Measurements from ENCODE around the gene GNAT3. TPM values are rescaled to one million over a fixed set of nuclear protein-coding genes. Genes with fewer than 3 reads are reported as not detected.

The GNAT3 gene
- total and polyA plus RNA-seq, 7 donors, result not detected

- DNase-seq, result no peak
- Histone ChIP-seq H3K27ac (peak overlapping the region in 2 of 4 donors; percentile 9 to 22), H3K27me3 (no peaks in the 10 kb centered on the region), H3K4me1 (peaks cover 0 to 24% (median 21%) of the 10 kb centered on the region in 4 donors), H3K36me3 (no peaks in the 10 kb centered on the region), H3K9me3 (no peaks in the 10 kb centered on the region), H3K4me3 (no peak overlapping the region)
- TF ChIP-seq POLR2AphosphoS5 (IDR thresholded peaks at IDR 0.05) (peak in 1 of 4 donors; percentile 19), EP300 (IDR thresholded peaks at IDR 0.05) (peak in 1 of 4 donors; percentile 26), CTCF (IDR thresholded peaks at IDR 0.05) (no peak)
- intact Hi-C loops (cut with DNase I), result no loop called here
- WGBS, 2 donors, result 80 to 84% methylated on average over 5 of the region's 5 CpGs
These were observed 66.5 kb downstream of the GNAT3 start for GRCh38 chr7:80445351-80445750.

- no peak overlapping the region for H3K4me3 ChIP-seq
- H3K27ac ChIP-seq, result peak overlapping the region in 2 of 4 donors; percentile 9 to 22
- no peaks in the 10 kb centered on the region for H3K36me3 ChIP-seq
- DNase-seq, result no peak
- no peaks in the 10 kb centered on the region for H3K9me3 ChIP-seq
- no peaks in the 10 kb centered on the region for H3K27me3 ChIP-seq
- peaks cover 0 to 28% (median 24%) of the 10 kb centered on the region in 4 donors for H3K4me1 ChIP-seq
- intact Hi-C loops (cut with DNase I), result loop anchor here (5.0 kb wide), 1 partner anchor 383 kb away; no protein-coding TSS in a partner anchor
- 77 to 83% methylated on average over 1 of the region's 1 CpG for whole genome bisulfite sequencing, 2 donors
- no peak for TF ChIP-seq CTCF (IDR thresholded peaks at IDR 0.05)
- TF ChIP-seq POLR2AphosphoS5 (IDR thresholded peaks at IDR 0.05), result no peak
- no peak for TF ChIP-seq EP300 (IDR thresholded peaks at IDR 0.05)
- TF ChIP-seq POLR2A (IDR thresholded peaks at IDR 0.05), result no peak
These were observed 67.1 kb downstream of the GNAT3 start for GRCh38 chr7:80444811-80445210.

- no peaks in the 10 kb centered on the region for H3K27me3 ChIP-seq
- H3K36me3 ChIP-seq, result no peaks in the 10 kb centered on the region
- H3K9me3 ChIP-seq, result no peaks in the 10 kb centered on the region
- H3K4me3 ChIP-seq, result no peak overlapping the region
- H3K4me1 ChIP-seq, result peaks cover 0 to 28% (median 25%) of the 10 kb centered on the region in 4 donors
- no peak for DNase-seq
- H3K27ac ChIP-seq, result no peak overlapping the region
- no peak for TF ChIP-seq POLR2AphosphoS5 (IDR thresholded peaks at IDR 0.05)
- no peak for TF ChIP-seq CTCF (IDR thresholded peaks at IDR 0.05)
- TF ChIP-seq EP300 (IDR thresholded peaks at IDR 0.05), result no peak
- TF ChIP-seq POLR2A (IDR thresholded peaks at IDR 0.05), result no peak
- intact Hi-C loops (cut with DNase I), result loop anchor here (5.0 kb wide), 1 partner anchor 381 kb away; no protein-coding TSS in a partner anchor
- WGBS, 2 donors, result 82 to 91% methylated on average over 3 of the region's 3 CpGs
These were observed 68.5 kb downstream of the GNAT3 start for GRCh38 chr7:80443325-80443724.

GRCh38 chr7:80440883-80441282 lies 71.0 kb downstream of the GNAT3 start:
- 33 to 55% methylated on average over 2 of the region's 2 CpGs for WGBS, 2 donors
- no peak for DNase-seq
- Histone ChIP-seq H3K27ac (peak overlapping the region in 1 of 4 donors; percentile 20), H3K4me1 (peaks cover 0 to 25% (median 23%) of the 10 kb centered on the region in 4 donors), H3K36me3 (no peaks in the 10 kb centered on the region), H3K4me3 (no peak overlapping the region), H3K9me3 (no peaks in the 10 kb centered on the region), H3K27me3 (no peaks in the 10 kb centered on the region)
- intact Hi-C loops (cut with DNase I), result loop anchor here (5.0 kb wide), 1 partner anchor 379 kb away; no protein-coding TSS in a partner anchor
- TF ChIP-seq POLR2AphosphoS5 (IDR thresholded peaks at IDR 0.05) (no peak), CTCF (IDR thresholded peaks at IDR 0.05) (no peak), EP300 (IDR thresholded peaks at IDR 0.05) (no peak), POLR2A (IDR thresholded peaks at IDR 0.05) (no peak)

All from sigmoid colon (tissue), 7 donors.